HepG2 (cell line): Measurements from ENCODE around the gene APRT. TPM values are rescaled to one million over a fixed set of nuclear protein-coding genes. Genes with fewer than 3 reads are reported as not detected.
A peak's percentile ranks its signal among the peaks of the same experiment; 100 is the strongest.

Experiments used
- AGO2 ChIP-seq: fragments of 200-400 bp; formaldehyde crosslinking; optimal IDR thresholded peaks from 2 replicates; pipeline ENCODE3; 2017; ENCODE audit warnings: mild to moderate bottlenecking, low read depth, low read length, moderate library complexity
- ARHGAP35 ChIP-seq: sonication (generic); formaldehyde crosslinking; IDR thresholded peaks from 2 replicates; pipeline ENCODE4 v1.9.0; 2022; ENCODE audit warnings: mild to moderate bottlenecking, inconsistent platforms, moderate library complexity, missing genetic modification reagents, borderline replicate concordance
- EZH2 ChIP-seq: conservative IDR thresholded peaks from 2 replicates; pipeline ENCODE4 v1.6.1; 2012; ENCODE audit warnings: mild to moderate bottlenecking, low read depth, low read length, moderate library complexity
- GATAD1 ChIP-seq: IDR thresholded peaks from 2 replicates; pipeline ENCODE4 v1.6.1; 2016; ENCODE audit warnings: missing genetic modification reagents, missing compliant biosample characterization
- HMGA1 ChIP-seq: sonication (generic); formaldehyde crosslinking; conservative IDR thresholded peaks from 2 replicates; pipeline ENCODE4 v1.4.0; 2020; ENCODE audit warnings: missing genetic modification reagents
- PTBP1 ChIP-seq: fragments of 200-400 bp; formaldehyde crosslinking; IDR thresholded peaks from 2 replicates; pipeline ENCODE4 v1.6.1; 2018; ENCODE audit warnings: low read length, low read depth; ENCODE audit not compliant: poor library complexity, severe bottlenecking
- RARG ChIP-seq: sonication (generic); formaldehyde crosslinking; IDR thresholded peaks from 2 replicates; pipeline ENCODE4 v1.4.0; 2020; ENCODE audit warnings: low read depth, mild to moderate bottlenecking, missing genetic modification reagents
- SETDB1 ChIP-seq: sonication (generic); formaldehyde crosslinking; IDR thresholded peaks from 2 replicates; pipeline ENCODE4 v1.5.1; 2020; ENCODE audit warnings: missing genetic modification reagents, mild to moderate bottlenecking, borderline replicate concordance
- SMARCC2 ChIP-seq: fragments of 450-650 bp; IDR thresholded peaks from 2 replicates; pipeline ENCODE4 v1.6.1; 2017; ENCODE audit warnings: antibody characterized with exemption, mild to moderate bottlenecking
- SNAPC2 ChIP-seq: sonication (generic); formaldehyde crosslinking; IDR thresholded peaks from 2 replicates; pipeline ENCODE4 v1.8.1; 2022; ENCODE audit warnings: mild to moderate bottlenecking, missing genetic modification reagents
- SYNCRIP ChIP-seq: fragments of 200-400 bp; formaldehyde crosslinking; IDR thresholded peaks from 2 replicates; pipeline ENCODE4 v1.6.1; 2018; ENCODE audit warnings: mild to moderate bottlenecking, low read depth, low read length; ENCODE audit not compliant: insufficient read depth
- TBL1XR1 ChIP-seq: fragments of 150-350 bp; IDR thresholded peaks from 2 replicates; pipeline ENCODE4 v1.6.1; 2014; ENCODE audit warnings: borderline replicate concordance, low read length; ENCODE audit not compliant: partially characterized antibody
- TEAD3 ChIP-seq: optimal IDR thresholded peaks from 2 replicates; pipeline ENCODE3; 2016; ENCODE audit warnings: borderline replicate concordance
- TEF ChIP-seq: sonication (generic); formaldehyde crosslinking; IDR thresholded peaks from 2 replicates; pipeline ENCODE4 v1.5.0; 2020; ENCODE audit warnings: missing genetic modification reagents
- ZBTB7B ChIP-seq: sonication (generic); formaldehyde crosslinking; IDR thresholded peaks from 2 replicates; pipeline ENCODE4 v1.4.0; 2020; ENCODE audit warnings: missing genetic modification reagents
- ZNF136 ChIP-seq: sonication (generic); formaldehyde crosslinking; IDR thresholded peaks from 2 replicates; pipeline ENCODE4 v1.8.1; 2022; ENCODE audit warnings: low read depth, mild to moderate bottlenecking, moderate library complexity, missing genetic modification reagents
- ZNF256 ChIP-seq: sonication (generic); formaldehyde crosslinking; conservative IDR thresholded peaks from 2 replicates; pipeline ENCODE4 v1.4.0; 2020; ENCODE audit warnings: missing genetic modification reagents
- ZNF280B ChIP-seq: sonication (generic); formaldehyde crosslinking; IDR thresholded peaks from 2 replicates; pipeline ENCODE4 v1.5.0; 2020; ENCODE audit warnings: missing genetic modification reagents, mild to moderate bottlenecking, borderline replicate concordance
- ZNF383 ChIP-seq: sonication (generic); formaldehyde crosslinking; IDR thresholded peaks from 2 replicates; pipeline ENCODE4 v1.4.0; 2020; ENCODE audit warnings: missing genetic modification reagents, mild to moderate bottlenecking, borderline replicate concordance
- ZNF563 ChIP-seq: sonication (generic); formaldehyde crosslinking; IDR thresholded peaks from 2 replicates; pipeline ENCODE4 v1.8.0; 2022; ENCODE audit warnings: mild to moderate bottlenecking, moderate library complexity, missing genetic modification reagents
- ZNF607 ChIP-seq: sonication (generic); formaldehyde crosslinking; IDR thresholded peaks from 2 replicates; pipeline ENCODE4 v1.5.1; 2020; ENCODE audit warnings: missing genetic modification reagents, mild to moderate bottlenecking, borderline replicate concordance
- ZNF724P ChIP-seq: sonication (generic); formaldehyde crosslinking; IDR thresholded peaks from 2 replicates; pipeline ENCODE4 v1.8.0; 2022; ENCODE audit warnings: missing genetic modification reagents, borderline replicate concordance
- ZNF784 ChIP-seq: sonication (generic); formaldehyde crosslinking; IDR thresholded peaks from 2 replicates; pipeline ENCODE4 v1.5.1; 2020; ENCODE audit warnings: missing genetic modification reagents, mild to moderate bottlenecking, borderline replicate concordance
- ZSCAN21 ChIP-seq: sonication (generic); formaldehyde crosslinking; IDR thresholded peaks from 2 replicates; pipeline ENCODE4 v1.8.0; 2022; ENCODE audit warnings: mild to moderate bottlenecking, missing genetic modification reagents, moderate library complexity, borderline replicate concordance
- polyA plus RNA-seq, 8 experiments: library from polyadenylated mRNA; depleted of rRNA in 3 of 8; stranded (reverse) in 7 of 8; unstranded in 1 of 8; fragments of >200 nt; fragmentation: Illumina TruSeq in 4 of 8; extraction: Trizol in 4 of 8; gene quantifications; 2 replicates each; pipeline versions ENCODE4 v1.2.1 to v1.2.3, GENCODE V29; 2011 to 2016; ENCODE audit warnings: low read depth in 4 of 8, missing spikeins in 1 of 8, mixed read lengths in 1 of 8; ENCODE audit not compliant: insufficient read depth in 1 of 8
- total RNA-seq, 5 experiments: library from RNA; depleted of rRNA; stranded (reverse); fragments of >200 nt; fragmentation: Illumina TruSeq; extraction: Trizol; gene quantifications; 2 replicates each; pipeline ENCODE4 v1.2.3, GENCODE V29; 2016; ENCODE audit warnings: low read depth in 1 of 5
- TF ChIP-seq, protein P1 (sequence below): sonication (generic); formaldehyde crosslinking; IDR thresholded peaks from 2 replicates; pipeline ENCODE4 v1.4.0; 2020; ENCODE audit warnings: missing genetic modification reagents

The APRT gene
- total and polyA plus RNA-seq, 2 of the 13 experiments (the other 11 are each of a cell fraction or from before 2014, with no cell fraction given): 155 to 242 TPM

- TF ChIP-seq SETDB1 (CRISPR knock-in tag) (no peak), ZNF724P (CRISPR knock-in tag) (no peak; the same call in 1 of the 2 replicates), ARHGAP35 (CRISPR knock-in tag) (0 out of 2 replicates have a peak, but pooled peaks have one; percentile 53), ZBTB7B (CRISPR knock-in tag) (peak; percentile 98), SNAPC2 (no peak; the same call in 1 of the 2 replicates), EZH2 (no peak), TEAD3 (peak; percentile 51), HMGA1 (CRISPR knock-in tag) (no peak), ZSCAN21 (peak; percentile 92), SYNCRIP (no peak), ZNF280B (CRISPR knock-in tag) (peak; percentile 85), TEF (CRISPR knock-in tag) (no peak), ZNF784 (CRISPR knock-in tag) (no peak), ZNF256 (CRISPR knock-in tag) (no peak), TBL1XR1 (no peak), GATAD1 (CRISPR knock-in tag) (peak; percentile 56; the same call in 1 of the 2 replicates), PTBP1 (no peak), AGO2 (peak; percentile 68), ZNF383 (CRISPR knock-in tag) (no peak), RARG (CRISPR knock-in tag) (no peak), ZNF563 (CRISPR knock-in tag) (0 out of 2 replicates have a peak, but pooled peaks have one; percentile 68), ZNF607 (CRISPR knock-in tag) (peak; percentile 46; the same call in 1 of the 2 replicates), ZNF136 (CRISPR knock-in tag) (peak; percentile 80; the same call in 1 of the 2 replicates), SMARCC2 (no peak)
- TF ChIP-seq, protein P1, sequence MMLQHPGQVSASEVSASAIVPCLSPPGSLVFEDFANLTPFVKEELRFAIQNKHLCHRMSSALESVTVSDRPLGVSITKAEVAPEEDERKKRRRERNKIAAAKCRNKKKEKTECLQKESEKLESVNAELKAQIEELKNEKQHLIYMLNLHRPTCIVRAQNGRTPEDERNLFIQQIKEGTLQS (CRISPR knock-in tag): no peak
Observed at GRCh38 chr16:88785106-88785924, 26.4 kb downstream of the APRT start, which contains the start of gene PIEZO1 (continued).
